ENCODE results near the gene LSMEM2. TPM values are rescaled to one million over a fixed set of nuclear protein-coding genes. Genes with fewer than 3 reads are reported as not detected.

LSMEM2 gene
- total RNA-seq, 2 experiments from 2014 or later, result 0.22 TPM; not detected in 1

- Histone ChIP-seq H3K27ac (ENCODE audit: low read depth in 1 of 2, low read length in 2 of 2) (peak overlapping the region in 1 of 2 donors; percentile 47), H3K36me3 (ENCODE audit: insufficient read depth, low read length) (no peaks in the 10 kb centered on the region), H3K9me3 (ENCODE audit: control insufficient read depth in 1 of 2, insufficient read depth in 1 of 2, low read length in 2 of 2) (no peaks in the 10 kb centered on the region), H3K4me1 (ENCODE audit: insufficient read depth, low read length) (peaks cover 62% of the 10 kb centered on the region), H3K27me3 (ENCODE audit: control insufficient read depth in 1 of 2, insufficient read depth in 2 of 2, low read length in 2 of 2) (no peaks in the 10 kb centered on the region), H3K4me3 (ENCODE audit: low read length) (peak overlapping the region; percentile 31)
- H3K4me3 Mint-ChIP-seq, result peak overlapping the region; percentile 74
- H3K4me1 Mint-ChIP-seq (ENCODE audit: low read depth), result peaks cover 40% of the 10 kb centered on the region
- ChIA-PET CTCF (no interaction called here), POLR2A (interaction anchor here (1.0 to 2.8 kb wide), 3 partner anchors 18 to 33 kb away, joined by 3 to 16 read pairs (median 3); partner anchors contain the start of genes CYB561D2, HYAL3, IFRD2 and NAA80)
- no peak for TF ChIP-seq CTCF (IDR thresholded peaks at IDR 0.05)
- intact Hi-C loops (cut with DNase I, micrococcal nuclease), result no loop called here
- no peaks in the 10 kb centered on the region for H3K36me3 Mint-ChIP-seq (ENCODE audit: low read depth)
- peak in 1 of 14 experiments; percentile 23 for DNase-seq
- H3K9me3 Mint-ChIP-seq, result no peaks in the 10 kb centered on the region
- peak overlapping the region; percentile 90 for H3K27ac Mint-ChIP-seq
- ATAC-seq (ENCODE audit: poor library complexity), result no peak
- H3K27me3 Mint-ChIP-seq, result no peaks in the 10 kb centered on the region
Observed at GRCh38 chr3:50317300-50317699, 38.4 kb downstream of the LSMEM2 start.

GRCh38 chr3:50318163-50318562 is 39.3 kb downstream of the LSMEM2 start:
- H3K4me3 ChIP-seq (ENCODE audit: low read length), result no peak overlapping the region
- H3K36me3 ChIP-seq (ENCODE audit: insufficient read depth, low read length), result no peaks in the 10 kb centered on the region
- intact Hi-C loops (cut with DNase I, micrococcal nuclease), result no loop called here
- Mint-ChIP-seq H3K9me3 (no peaks in the 10 kb centered on the region), H3K36me3 (ENCODE audit: low read depth) (no peaks in the 10 kb centered on the region), H3K4me3 (peak overlapping the region; percentile 74), H3K27me3 (no peaks in the 10 kb centered on the region), H3K4me1 (ENCODE audit: low read depth) (peaks cover 40% of the 10 kb centered on the region), H3K27ac (peak overlapping the region; percentile 24)
- TF ChIP-seq CTCF (IDR thresholded peaks at IDR 0.05), result no peak
- peaks cover 67% of the 10 kb centered on the region for H3K4me1 ChIP-seq (ENCODE audit: insufficient read depth, low read length)
- ATAC-seq (ENCODE audit: poor library complexity) (no peak), DNase-seq (peak in 1 of 14 experiments; percentile 20)
- ChIA-PET POLR2A (interaction anchor here (1.0 to 2.8 kb wide), 4 partner anchors 19 to 32 kb away, joined by 3 to 16 read pairs (median 6); partner anchors contain the start of genes CYB561D2, HYAL3, IFRD2 and NAA80), CTCF (no interaction called here)
- no peaks in the 10 kb centered on the region for H3K9me3 ChIP-seq (ENCODE audit: control insufficient read depth in 1 of 2, insufficient read depth in 1 of 2, low read length in 2 of 2)
- H3K27ac ChIP-seq (ENCODE audit: low read depth in 1 of 2, low read length in 2 of 2), result no peak overlapping the region
- H3K27me3 ChIP-seq (ENCODE audit: control insufficient read depth in 1 of 2, insufficient read depth in 2 of 2, low read length in 2 of 2), result no peaks in the 10 kb centered on the region

GRCh38 chr3:50318615-50319014 is 39.7 kb downstream of the LSMEM2 start:
- intact Hi-C loops (cut with DNase I, micrococcal nuclease), result loop anchor here in 1 of 2 experiments (1.0 kb wide), 1 partner anchor 16 kb away; no protein-coding TSS in a partner anchor
- CTCF ChIA-PET, result no interaction called here
- peak overlapping the region; percentile 74 for H3K4me3 Mint-ChIP-seq

More at GRCh38 chr3:50318615-50319014, 39.7 kb downstream of the LSMEM2 start:
- Mint-ChIP-seq H3K9me3 (no peaks in the 10 kb centered on the region), H3K27me3 (no peaks in the 10 kb centered on the region), H3K27ac (peak overlapping the region; percentile 24), H3K36me3 (ENCODE audit: low read depth) (no peaks in the 10 kb centered on the region), H3K4me1 (ENCODE audit: low read depth) (peaks cover 40% of the 10 kb centered on the region)
- no peak overlapping the region for H3K4me3 ChIP-seq (ENCODE audit: low read length)
- no peaks in the 10 kb centered on the region for H3K36me3 ChIP-seq (ENCODE audit: insufficient read depth, low read length)
- H3K4me1 ChIP-seq (ENCODE audit: insufficient read depth, low read length), result peaks cover 71% of the 10 kb centered on the region
- ATAC-seq (ENCODE audit: poor library complexity), result no peak
- POLR2A ChIA-PET, result interaction anchor here (1.4 to 2.8 kb wide), 2 partner anchors 18 to 19 kb away, joined by 9 to 16 read pairs; partner anchors contain the start of genes HYAL3 and NAA80
- no peaks in the 10 kb centered on the region for H3K9me3 ChIP-seq (ENCODE audit: control insufficient read depth in 1 of 2, insufficient read depth in 1 of 2, low read length in 2 of 2)
- no peaks in the 10 kb centered on the region for H3K27me3 ChIP-seq (ENCODE audit: control insufficient read depth in 1 of 2, insufficient read depth in 2 of 2, low read length in 2 of 2)
- peak in 1 of 14 experiments; percentile 34 for DNase-seq
- TF ChIP-seq CTCF (IDR thresholded peaks at IDR 0.05), result no peak
- no peak overlapping the region for H3K27ac ChIP-seq (ENCODE audit: low read depth in 1 of 2, low read length in 2 of 2)

All from CD4-positive, alpha-beta T cell (primary cell).